Tibial nerve (tissue), 3 donors: ENCODE measurements around the gene VWA3A.
"Not testable (repeated sequence)": the region's sequence is repeated elsewhere in the genome, so short reads cannot be mapped to it uniquely, and the experiment has no call there.

Experiments
- POLR2A ChIP-seq, 2 donors: fragments of 450-650 bp; IDR thresholded peaks; one replicate each; pipeline ENCODE4 v1.6.1; 2017; ENCODE audit warnings: antibody characterized with exemption in 2 of 2, mild to moderate bottlenecking in 2 of 2, moderate library complexity in 2 of 2
- TF ChIP-seq, protein P1 (sequence below), 5 experiments: fragments of 200-600 bp in 3 of 5; fragments of 450-650 bp in 2 of 5; sonication (generic) in 3 of 5; IDR thresholded peaks; one replicate each; pipeline ENCODE4 v1.5.1; 2016 to 2019; ENCODE audit warnings: antibody characterized with exemption in 5 of 5, mild to moderate bottlenecking in 3 of 5, moderate library complexity in 2 of 5

DNA sequence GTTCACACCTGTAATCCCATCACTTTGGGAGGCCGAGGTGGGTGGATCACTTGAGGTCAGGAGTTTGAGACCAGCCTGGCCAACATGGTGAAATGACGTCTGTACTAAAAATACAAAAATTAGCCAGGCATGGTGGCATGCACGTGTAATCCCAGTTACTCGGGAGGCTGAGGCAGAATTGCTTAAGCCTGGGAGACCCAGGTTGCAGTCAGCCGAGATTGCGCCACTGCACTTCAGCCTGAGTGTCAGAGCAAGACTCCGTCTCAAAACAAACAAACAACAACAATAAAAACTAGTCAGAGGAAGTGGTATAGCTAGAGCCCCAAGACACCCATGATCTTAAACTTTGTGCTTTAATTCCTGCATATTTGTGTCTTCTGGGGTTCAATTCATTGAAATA, 60.7 kb downstream of the VWA3A start:
- TF ChIP-seq, protein P1, sequence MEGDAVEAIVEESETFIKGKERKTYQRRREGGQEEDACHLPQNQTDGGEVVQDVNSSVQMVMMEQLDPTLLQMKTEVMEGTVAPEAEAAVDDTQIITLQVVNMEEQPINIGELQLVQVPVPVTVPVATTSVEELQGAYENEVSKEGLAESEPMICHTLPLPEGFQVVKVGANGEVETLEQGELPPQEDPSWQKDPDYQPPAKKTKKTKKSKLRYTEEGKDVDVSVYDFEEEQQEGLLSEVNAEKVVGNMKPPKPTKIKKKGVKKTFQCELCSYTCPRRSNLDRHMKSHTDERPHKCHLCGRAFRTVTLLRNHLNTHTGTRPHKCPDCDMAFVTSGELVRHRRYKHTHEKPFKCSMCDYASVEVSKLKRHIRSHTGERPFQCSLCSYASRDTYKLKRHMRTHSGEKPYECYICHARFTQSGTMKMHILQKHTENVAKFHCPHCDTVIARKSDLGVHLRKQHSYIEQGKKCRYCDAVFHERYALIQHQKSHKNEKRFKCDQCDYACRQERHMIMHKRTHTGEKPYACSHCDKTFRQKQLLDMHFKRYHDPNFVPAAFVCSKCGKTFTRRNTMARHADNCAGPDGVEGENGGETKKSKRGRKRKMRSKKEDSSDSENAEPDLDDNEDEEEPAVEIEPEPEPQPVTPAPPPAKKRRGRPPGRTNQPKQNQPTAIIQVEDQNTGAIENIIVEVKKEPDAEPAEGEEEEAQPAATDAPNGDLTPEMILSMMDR (IDR thresholded peaks at IDR 0.05), result not testable (repeated sequence)
- TF ChIP-seq POLR2A (IDR thresholded peaks at IDR 0.05), result not testable (repeated sequence)
